ENCODE results near the gene TMEM182. TPM values are rescaled to one million over a fixed set of nuclear protein-coding genes. Genes with fewer than 3 reads are reported as not detected.

TMEM182 gene
- total RNA-seq, 1 donor from 2014 or later, result 2.2 TPM

DNA sequence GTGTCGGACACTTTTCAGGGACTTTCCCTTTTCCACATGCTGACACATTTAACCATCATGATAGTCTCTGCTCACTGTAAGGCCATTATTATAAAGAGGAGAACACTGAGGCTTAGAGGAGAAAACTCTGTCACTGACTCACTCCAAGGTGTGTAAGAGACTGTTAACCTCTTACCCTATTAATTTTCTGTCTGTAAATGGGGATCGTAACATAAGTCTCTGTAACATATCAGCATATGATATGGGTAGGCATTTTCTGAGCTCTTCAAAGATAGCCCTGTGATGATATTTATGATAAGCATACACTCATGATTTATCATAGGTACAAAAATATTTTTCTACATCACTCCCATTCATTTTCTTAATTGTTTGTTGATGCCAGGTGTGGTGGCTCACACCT, 36.4 kb downstream of the TMEM182 start:
- DNase-seq (ENCODE audit: extremely low read depth, low read depth, low spot score), result no peak

DNA sequence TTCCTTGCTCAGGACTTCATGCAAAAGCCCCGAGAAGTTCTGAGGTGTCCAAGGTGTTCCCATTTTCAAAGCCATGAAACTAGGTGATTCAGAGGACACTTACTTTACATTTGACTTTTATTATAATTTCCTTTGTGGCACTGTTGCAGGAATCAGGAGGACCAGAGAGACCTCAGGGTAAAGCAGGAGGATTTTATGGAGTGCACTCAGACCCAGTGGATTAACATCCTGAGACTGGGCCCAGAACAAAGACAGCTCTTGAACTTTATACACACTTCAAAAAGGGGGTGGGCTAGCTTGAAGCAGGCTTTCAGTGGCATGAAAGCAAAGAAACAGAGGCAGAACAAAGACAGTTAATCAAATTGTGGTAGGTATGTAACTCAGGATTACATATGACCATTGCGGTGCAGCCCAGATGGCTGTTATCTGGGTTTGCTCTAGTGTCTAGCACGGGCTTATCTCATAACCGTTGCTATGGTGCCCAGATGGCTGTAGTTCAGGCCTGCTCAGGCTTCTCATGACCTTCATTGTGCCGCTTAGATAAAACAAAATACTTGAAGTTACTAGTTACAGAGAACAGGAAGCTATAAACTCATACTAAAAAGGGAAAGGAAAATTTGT, 39.4 kb downstream of the TMEM182 start:
- no peak for DNase-seq (ENCODE audit: extremely low read depth, low read depth, low spot score)

DNA sequence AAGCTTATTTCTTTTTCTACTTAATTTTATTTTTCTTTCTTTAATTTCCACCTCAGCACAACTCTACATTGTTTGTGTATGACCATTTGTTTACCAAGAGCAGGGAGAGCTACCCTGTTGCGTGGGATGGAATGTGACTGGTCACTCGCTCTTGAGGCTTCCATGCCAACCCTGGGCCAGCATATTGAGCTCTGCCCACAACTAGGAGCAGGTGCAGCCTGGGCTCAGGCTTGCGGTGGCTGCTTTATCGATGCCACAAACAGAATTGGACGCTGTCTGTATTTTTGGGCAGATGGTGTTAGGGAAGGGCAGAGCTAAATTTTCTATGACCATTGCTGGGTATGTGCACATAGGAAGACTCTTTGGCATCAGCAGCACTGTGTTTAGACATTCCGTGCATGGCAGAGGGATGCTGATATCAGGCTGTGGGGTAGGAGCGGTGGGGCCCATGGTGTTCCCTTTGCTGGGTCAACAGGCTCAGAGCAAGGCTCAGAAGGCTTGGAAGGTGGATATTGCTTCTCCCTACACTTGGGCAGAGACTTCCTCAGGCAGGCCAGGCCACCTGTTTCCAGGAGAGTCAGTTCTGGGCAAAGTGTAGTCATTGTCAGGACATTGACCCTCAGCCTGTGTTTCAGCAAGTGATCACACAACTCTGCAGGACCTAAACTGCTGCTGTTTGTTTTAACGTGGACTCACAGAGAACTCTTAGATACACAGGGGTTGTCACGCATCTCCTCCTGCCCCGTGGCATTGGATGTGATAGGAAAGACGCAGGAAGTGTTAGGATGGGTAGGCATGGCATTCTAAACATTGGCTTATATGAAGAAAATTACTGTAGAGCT, 40.2 kb downstream of the TMEM182 start:
- DNase-seq (ENCODE audit: extremely low read depth, low read depth, low spot score), result no peak

DNA sequence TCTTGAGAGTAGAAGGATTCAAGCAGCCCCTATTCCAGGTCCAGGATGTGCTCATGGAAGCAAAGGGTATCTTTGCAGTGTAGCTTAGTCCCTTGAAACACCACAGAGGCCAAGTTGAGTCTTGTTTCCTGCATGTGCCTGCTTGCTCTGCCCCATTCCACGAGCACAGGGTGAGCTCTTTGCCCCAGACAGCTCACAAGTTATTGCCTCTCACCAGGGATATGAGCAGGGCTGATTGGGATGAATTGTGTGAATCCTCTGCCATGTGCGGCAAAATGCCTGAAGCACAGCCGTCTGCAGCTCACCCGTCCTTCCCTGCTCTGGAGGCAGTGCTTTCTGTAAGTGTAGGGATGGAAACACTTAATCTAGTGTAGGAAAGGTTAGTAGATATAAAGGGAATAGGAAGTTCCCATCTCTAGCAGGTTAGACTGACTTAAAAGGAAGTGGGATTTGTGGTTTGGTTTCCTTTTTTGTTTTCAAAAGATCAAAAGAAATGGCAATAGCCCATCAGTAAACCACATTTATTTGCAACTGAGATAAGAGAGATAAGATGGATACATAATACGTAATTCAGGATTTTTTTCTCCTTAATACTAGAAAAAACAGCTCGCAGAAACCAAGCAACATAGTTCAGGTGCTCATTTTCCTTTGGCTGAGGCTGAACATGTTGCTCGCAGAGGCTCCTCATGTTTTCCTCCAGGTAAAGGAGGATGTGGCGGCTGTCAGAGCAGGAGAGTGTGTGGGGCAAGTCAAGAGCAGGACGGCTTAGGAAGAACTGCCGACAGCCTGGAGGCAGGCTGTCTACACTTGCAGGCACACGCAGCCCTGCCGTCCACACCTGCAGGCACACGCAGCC, 41.4 kb downstream of the TMEM182 start:
- DNase-seq (ENCODE audit: extremely low read depth, low read depth, low spot score), result no peak

DNA sequence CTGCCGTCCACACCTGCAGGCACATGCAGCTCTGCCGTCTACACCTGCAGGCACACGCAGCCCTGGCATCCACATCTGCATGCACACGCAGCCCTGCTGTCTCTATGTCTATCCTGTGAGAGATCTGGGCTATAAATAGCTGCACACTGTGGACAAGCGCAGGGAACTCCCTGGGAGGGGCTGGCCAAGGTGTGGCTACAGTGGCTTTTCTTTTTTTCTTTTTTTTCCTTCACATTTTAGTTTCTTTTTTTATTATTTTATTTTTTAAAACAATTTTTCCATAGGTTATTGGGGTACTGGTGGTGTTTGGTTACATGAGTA, 42.0 kb downstream of the TMEM182 start:
- no peak for DNase-seq (ENCODE audit: extremely low read depth, low read depth, low spot score)

DNA sequence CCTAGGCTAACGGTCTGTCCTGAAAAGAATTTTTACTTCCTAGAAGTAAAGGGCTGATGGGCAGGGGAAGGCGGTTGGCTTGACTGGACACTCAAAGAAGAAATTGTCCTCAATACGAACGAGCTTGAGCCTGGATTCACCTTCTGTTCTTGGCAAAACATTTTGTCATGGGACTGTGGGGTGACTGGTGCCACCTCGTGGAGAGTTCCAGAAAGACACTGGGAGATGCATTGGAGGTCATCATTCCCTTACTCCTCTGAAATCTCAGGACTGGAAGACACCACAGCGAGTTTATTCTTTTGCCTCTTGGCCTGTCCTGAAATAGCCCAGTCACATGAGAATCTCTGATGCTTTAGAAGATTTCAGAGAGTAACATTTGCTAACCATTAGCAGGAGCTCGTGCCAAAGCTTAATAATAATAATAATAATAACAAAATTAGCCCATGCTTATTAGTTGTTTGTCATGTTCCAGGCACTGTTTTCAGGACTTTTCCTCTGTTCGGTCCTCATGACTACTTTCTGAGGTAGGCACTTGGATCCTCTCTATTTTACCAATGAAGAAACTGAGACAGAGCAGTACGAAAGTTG, 44.5 kb downstream of the TMEM182 start:
- DNase-seq (ENCODE audit: extremely low read depth, low read depth, low spot score), result peak; percentile 41

DNA sequence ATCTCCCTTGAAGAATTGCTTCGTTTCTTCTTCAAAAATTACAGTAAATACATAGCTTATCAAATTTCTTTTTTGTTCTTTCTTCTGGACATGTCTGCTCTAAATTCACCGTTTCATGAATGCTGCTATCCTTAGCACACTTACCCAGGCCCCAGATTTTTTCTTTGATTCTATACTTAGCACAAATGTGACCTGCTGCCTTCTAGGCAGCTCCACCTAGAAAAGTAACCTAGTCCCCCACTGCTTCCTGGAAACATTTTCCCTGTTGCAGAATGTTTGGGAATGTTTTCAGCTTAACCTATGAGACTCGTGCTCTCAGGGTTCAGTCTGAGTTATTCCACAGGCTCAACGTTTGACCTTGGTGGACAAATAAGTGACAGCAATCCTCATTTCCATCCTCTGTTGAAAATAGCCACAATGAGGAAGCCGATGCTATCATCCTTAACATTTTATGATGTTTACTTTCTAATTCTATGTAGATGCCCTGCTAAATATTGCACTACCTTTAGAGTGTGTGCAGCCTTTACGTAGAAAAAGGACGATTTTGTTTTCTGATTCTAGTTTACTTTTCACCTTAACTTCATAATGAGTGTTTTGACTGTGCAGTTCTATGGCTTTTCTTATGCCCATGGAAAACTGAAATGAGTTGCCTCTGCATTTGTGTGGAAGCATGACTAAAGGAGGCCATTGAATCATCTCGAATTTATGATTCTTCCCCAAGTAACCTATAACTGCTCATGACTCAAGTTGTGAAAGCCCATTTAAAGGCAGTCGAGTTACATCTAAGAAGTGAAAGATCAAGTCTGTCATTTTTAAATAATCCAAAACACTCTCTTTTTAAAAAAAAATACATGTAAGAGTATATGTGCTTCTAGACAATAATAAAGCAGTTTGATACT, 47.7 kb downstream of the TMEM182 start:
- no peak for DNase-seq (ENCODE audit: extremely low read depth, low read depth, low spot score)

DNA sequence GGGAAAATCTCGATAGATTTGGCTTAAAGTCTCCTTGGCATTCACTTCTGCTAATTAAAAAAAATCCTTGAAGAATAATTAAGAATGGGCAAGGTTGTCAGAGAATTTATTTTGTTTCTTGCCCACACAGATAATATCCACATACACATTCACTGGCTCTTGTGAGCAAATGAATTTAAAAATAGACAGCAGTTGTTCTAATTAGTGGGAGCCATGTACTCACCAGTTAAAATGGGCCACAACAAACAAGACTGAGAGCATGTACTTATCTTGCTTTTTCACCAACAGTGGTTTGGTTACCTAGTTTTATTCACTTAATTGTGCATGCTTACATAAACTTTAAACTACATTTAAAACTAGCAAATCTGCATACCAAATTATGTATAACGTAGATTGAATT, 53.5 kb downstream of the TMEM182 start:
- no peak for DNase-seq (ENCODE audit: extremely low read depth, low read depth, low spot score)

DNA sequence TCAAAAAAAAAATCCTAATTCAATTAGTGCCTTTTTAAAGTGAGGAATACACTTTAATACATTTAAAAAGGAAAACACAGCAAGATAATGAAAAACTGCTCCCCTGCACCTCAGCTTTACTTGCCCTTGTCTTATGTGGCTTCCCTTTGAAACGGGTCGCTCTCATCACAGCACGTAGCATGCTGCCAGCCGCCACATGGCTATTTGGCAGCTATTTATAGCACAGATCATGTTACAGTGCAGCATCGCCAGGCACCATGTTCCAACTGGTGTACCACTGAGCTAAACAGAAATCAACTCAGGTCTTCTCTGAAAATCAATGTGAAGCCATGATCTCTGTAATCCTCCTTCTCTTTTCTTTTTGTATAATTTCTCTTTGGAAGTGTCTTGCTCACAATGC, 65.1 kb downstream of the TMEM182 start:
- DNase-seq (ENCODE audit: extremely low read depth, low read depth, low spot score), result no peak

DNA sequence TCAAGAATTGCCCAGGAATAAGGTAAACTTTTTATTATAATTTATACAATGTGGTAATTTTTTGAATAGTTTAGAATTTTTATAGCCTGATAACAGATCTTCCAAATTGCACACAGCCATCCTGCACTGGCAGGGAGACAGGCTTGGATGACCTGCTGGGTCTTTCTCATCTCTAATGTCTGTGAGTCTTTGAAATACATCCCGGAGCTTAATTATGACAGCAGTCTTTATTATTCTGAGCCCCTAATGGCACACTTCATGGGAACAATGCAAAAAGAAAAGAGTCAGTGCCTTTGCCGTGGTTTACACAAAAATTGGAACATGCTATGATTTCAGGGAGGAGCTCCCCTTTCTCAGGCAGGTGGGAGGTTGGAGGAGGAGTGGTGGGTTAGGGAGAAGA, 71.0 kb downstream of the TMEM182 start:
- DNase-seq (ENCODE audit: extremely low read depth, low read depth, low spot score), result no peak

DNA sequence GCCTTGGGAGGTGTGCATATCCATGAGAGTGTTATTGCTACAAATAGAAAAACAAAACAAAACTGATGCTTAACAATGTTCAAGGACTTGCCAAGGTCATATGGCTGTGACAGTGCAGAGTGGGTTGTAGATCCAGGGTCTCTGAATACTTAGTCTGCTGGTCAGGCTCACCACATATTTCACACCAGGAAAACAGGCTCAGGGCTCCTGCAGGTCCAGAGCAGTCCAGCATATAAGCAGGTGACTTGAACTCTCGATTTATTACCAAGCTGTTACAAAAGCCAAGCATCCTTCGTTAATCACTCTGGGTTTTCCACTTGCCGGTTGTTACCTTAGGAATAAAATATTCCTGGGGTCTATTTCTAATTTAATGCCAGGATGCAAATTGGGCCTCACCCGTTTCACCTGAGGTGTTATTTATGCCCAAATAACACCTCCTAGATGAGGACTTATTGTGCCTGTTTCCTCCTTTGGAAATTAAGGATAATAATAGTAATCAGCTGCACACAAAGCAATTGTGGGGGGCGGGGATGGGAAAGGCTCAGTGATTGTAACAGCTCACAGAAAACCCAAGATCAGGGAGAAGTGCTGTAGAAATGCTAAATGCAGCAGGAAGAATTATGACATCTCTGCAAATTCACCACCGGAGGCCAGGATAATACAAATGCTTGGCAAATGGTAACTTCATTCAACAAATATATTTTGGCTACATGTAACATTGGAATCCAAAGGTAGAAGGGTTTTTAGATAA, 72.9 kb downstream of the TMEM182 start:
- no peak for DNase-seq (ENCODE audit: extremely low read depth, low read depth, low spot score)

DNA sequence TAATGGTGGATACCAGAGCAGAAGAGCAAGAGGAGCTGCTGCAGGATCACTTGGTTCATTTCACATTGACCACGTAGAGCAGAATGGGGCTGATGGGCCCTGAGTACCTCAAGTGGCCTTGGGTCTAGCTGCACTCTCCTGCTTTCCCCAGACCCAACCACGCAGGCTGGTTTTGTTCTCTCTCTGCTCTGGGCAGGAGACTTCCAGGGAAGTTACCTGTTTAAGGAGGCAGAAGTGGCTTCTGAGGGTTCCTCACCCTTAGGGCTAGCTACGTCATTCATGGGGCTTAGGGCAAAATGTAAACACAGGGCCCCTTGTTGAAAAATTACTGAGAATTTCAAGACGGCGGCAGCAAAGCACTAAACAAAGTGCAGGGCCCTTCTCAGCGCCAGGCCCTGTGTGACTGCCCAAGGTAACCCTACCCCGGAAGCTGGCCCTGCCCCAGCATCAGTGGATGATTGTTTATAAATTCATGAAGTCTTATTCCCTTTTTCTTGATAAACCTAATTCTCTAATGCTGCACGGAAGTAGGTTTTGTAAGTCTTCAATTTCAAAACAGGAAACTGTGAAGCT, 75.9 kb downstream of the TMEM182 start:
- no peak for DNase-seq (ENCODE audit: extremely low read depth, low read depth, low spot score)

DNA sequence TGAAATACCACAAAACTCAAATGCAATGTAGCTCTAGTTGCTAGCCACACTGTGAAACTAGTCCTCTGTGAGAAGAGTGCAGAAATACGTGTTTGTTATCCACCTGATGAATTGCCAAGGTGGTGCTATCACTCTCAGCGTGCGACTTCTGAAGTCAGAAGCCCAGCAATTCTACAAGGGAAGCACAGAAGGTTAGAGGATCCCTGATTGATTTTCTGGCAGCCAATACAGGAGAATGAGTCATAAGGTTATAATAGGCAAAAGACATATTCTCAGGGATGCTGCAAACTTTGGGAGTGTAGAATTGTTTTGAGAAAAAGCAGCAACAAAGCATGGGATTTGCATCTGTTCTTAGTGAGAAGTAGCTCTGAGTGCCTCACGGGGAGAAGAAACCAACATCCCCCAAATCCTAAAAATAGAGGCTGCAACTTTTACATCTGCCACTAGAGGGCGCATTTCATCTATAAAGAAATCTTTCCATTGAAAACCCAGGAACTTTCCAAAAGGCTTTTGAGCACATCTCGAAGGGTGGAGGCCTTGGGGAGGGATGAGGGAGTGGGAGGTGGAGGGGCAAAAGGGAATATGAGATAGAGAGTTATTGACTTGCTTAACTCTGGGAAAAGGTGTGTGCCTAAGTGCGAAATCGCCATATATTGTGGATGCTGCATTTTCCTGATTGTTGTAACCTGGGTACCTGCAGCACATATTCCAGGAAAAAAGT, 78.0 kb downstream of the TMEM182 start:
- peak; percentile 10 for DNase-seq (ENCODE audit: extremely low read depth, low read depth, low spot score)

DNA sequence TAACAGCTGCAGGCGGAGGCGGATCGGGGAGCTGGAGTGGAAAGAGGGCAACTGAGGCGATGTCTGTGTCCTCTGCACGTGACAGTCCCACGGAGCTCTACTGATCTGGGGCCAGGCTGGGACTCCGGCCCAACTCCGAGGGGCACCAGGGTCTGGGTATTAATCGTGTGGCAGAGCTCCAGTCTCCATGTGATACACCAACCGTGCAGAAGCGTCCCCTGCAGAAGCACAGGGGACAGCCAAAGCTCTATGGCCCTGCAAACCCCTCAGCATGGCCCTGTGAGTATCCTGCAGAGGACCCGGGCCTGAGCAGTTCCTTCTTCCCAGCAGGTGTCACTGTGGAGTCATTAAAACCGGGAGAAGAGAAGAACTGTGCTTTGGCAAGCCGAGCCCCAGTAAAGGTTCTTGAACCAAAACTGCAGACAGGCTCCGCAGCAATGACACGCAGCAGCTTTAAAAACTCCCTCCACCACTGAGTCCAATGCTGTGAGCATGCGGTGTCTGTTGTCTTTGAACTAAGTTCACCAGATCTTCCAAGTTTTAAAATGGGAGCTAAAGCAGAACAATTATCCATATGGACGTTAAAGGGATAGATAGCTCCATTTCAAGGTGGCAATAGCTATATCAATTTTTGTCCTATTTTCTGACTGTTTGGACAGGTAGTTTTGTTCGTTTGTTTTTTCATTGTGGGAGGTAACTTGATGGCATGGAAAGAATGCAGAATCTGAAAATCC, 79.4 kb downstream of the TMEM182 start:
- DNase-seq (ENCODE audit: extremely low read depth, low read depth, low spot score), result peak; percentile 5

DNA sequence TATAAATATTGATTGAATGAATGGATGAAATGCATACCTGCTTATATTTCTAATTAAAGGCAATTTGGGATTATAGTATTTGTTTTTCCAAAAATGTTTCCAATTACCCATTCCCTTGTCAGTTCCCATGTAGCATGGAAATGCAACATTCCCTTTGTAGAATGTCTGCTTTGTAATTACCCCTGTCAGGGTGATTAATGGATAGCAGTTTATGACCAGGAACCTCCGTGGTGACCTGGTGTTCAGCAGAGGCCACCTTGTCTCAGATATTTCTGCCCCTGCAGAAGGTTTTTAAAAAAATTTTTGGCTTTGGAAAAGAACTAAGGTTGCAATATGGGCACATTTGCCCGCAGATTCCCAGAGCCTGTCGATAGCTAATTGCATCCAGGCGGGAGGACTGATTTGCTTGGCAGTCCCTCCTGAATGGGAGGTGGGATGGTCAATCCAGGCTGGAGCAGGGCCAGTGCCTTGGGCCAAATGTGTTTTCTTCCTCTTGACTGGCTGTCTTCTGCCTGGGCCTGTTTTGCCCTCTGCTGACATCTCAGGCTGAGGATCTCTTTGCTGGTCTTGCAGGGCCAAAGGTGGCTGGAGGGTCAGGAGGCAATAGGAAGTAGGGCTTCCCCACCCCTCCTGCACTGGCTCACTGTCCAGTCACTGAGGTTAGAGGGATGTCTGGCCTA, 82.1 kb downstream of the TMEM182 start:
- DNase-seq (ENCODE audit: extremely low read depth, low read depth, low spot score), result no peak

DNA sequence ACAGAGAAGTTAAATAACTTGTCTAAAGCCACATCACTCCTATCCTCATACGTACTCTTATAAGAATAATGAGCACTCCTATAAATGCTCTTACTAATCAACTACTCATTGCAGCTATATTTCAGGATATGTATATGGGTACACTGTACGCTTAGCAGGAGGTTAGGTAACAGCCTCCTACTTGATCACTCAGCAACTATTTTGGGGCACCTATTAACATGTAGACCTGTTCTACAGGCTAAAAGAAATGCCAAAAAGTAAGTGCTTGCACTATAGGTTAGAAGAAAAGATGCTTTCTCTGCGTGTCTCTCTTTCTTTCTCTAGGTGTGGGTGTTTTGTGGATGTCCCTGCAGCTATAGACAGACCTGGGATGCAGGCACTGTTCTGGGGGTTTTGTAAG, 83.1 kb downstream of the TMEM182 start:
- no peak for DNase-seq (ENCODE audit: extremely low read depth, low read depth, low spot score)

DNA sequence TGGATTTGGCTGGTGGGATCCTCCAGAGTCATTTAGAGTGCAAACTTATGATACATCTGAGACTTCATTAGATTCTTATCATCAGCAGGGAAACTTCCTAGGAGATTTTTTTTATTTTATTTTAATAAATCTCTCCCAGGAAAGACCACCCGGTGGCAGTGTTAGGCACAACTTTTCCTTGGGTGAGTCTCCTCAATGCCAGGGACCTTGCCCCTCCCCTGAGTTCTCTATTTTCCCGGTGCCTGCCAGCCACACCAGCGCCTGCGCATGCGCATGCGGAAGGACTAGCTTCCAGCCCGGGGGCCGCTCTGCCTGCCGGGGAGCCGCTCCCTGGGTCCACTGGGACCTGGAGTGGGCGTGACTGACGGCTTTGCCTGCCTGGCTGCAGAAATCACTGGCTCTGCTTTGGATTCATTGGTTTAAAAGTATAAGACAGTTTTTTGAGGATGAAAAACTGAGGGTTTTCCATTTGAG, 86.6 kb downstream of the TMEM182 start:
- no peak for DNase-seq (ENCODE audit: extremely low read depth, low read depth, low spot score)
